Panc1 (cell line): ENCODE results near the gene EHD4. TPM values are rescaled to one million over a fixed set of nuclear protein-coding genes. Genes with fewer than 3 reads are reported as not detected.

Experiments
- ATAC-seq: fragments of 200-7000 bp; cut with Tn5 transposase; 2 replicates; pipeline ENCODE4 v1.9.1; 2020; ENCODE audit warnings: mild to moderate bottlenecking, moderate library complexity
- BruUV-seq: library from RNA; stranded (reverse); fragments of 400-500 nt; replicated peaks from 2 replicates; lab custom pipeline; 2021; lab: Mats Ljungman, UMichigan
- CTCF ChIA-PET: fragments of 300-600 bp; sonication (Branson Sonifier 250); formaldehyde crosslinking; loops from one replicate; lab custom pipeline; 2022; ENCODE audit warnings: antibody characterized with exemption; lab: Charles Lee
- POLR2A ChIA-PET: fragments of 300-600 bp; sonication (Branson Sonifier 250); formaldehyde crosslinking; loops from one replicate; lab custom pipeline; 2022; ENCODE audit warnings: antibody characterized with exemption; lab: Charles Lee
- DNase-seq: peaks from one replicate; pipeline ENCODE4 v3.0.0-alpha.2; 2010; ENCODE audit warnings: low read depth, low spot score
- H3K27ac ChIP-seq: 2 replicates; pipeline ENCODE4 v1.5.1; 2011; ENCODE audit warnings: mild to moderate bottlenecking, low read length, inconsistent platforms
- H3K27me3 ChIP-seq: fragments of 200-500 bp; sonication (Bioruptor generic); 2 replicates; pipeline ENCODE4 v1.6.0; 2014; ENCODE audit warnings: low read length, inconsistent platforms; ENCODE audit not compliant: control insufficient read depth, insufficient read depth
- H3K36me3 ChIP-seq: fragments of 200-500 bp; sonication (Bioruptor generic); 2 replicates; pipeline ENCODE4 v1.5.1; 2014; ENCODE audit warnings: inconsistent platforms, mild to moderate bottlenecking, low read length, moderate library complexity; ENCODE audit not compliant: control insufficient read depth, insufficient read depth
- H3K4me1 ChIP-seq: 2 replicates; pipeline ENCODE4 v1.5.1; 2011; ENCODE audit warnings: inconsistent platforms, mild to moderate bottlenecking, low read length, moderate library complexity; ENCODE audit not compliant: control insufficient read depth, insufficient read depth
- H3K4me3 ChIP-seq, 2 experiments: 2 replicates each; pipeline ENCODE4 v1.5.1; 2011 to 2012; ENCODE audit warnings: low read depth in 2 of 2, low read length in 2 of 2, mild to moderate bottlenecking in 2 of 2, inconsistent platforms in 1 of 2, moderate library complexity in 1 of 2
- H3K9me3 ChIP-seq: fragments of 200-500 bp; sonication (Bioruptor generic); 2 replicates; pipeline ENCODE4 v1.5.1; 2014; ENCODE audit warnings: low read depth, mild to moderate bottlenecking, inconsistent platforms, low read length, moderate library complexity; ENCODE audit not compliant: control insufficient read depth, insufficient read depth
- CTCF ChIP-seq: fragments of 450-650 bp; IDR thresholded peaks from 2 replicates; pipeline ENCODE4 v1.5.1; 2017; ENCODE audit warnings: mild to moderate bottlenecking
- POLR2AphosphoS5 ChIP-seq: IDR thresholded peaks from 2 replicates; pipeline ENCODE4 v1.6.1; 2012; ENCODE audit warnings: mild to moderate bottlenecking, low read depth, low read length, moderate library complexity
- REST ChIP-seq, 2 experiments: IDR thresholded peaks; 2 replicates each; pipeline ENCODE4 v1.6.1; 2011 to 2012; ENCODE audit warnings: low read depth in 2 of 2, control low read depth in 1 of 2, low read length in 1 of 2, mild to moderate bottlenecking in 1 of 2, moderate library complexity in 1 of 2; ENCODE audit not compliant: insufficient read depth in 1 of 2
- SIN3A ChIP-seq: IDR thresholded peaks from 2 replicates; pipeline ENCODE4 v1.6.1; 2012; ENCODE audit warnings: low read depth, mild to moderate bottlenecking, low read length, moderate library complexity, borderline replicate concordance; ENCODE audit not compliant: insufficient read depth
- TCF7L2 ChIP-seq: IDR thresholded peaks from 2 replicates; pipeline ENCODE4 v1.6.1; 2011; ENCODE audit warnings: mild to moderate bottlenecking, low read depth, low read length, inconsistent platforms
- in situ Hi-C: cut with HindIII; loops from 2 replicates; pipeline ENCODE4 v1.10.0; 2016; ENCODE audit warnings: low sequenced_read_pairs, low pct_unique_long_range_greater_than_20kb
- intact Hi-C: fragments of 100-400 bp; cut with micrococcal nuclease; formaldehyde crosslinking; loops from one replicate; pipeline ENCODE4 v1.10.0; 2022; ENCODE audit not compliant: unreplicated experiment
- total RNA-seq: library from RNA; stranded (reverse); gene quantifications from one replicate; pipeline ENCODE4 v1.2.1, GENCODE V29; 2021; ENCODE audit not compliant: unreplicated experiment

EHD4 gene
- total RNA-seq, 1 experiment from 2014 or later: 43.2 TPM

GRCh38 chr15:42016971-42017370, 44.6 kb upstream of the EHD4 start:
- H3K4me1 ChIP-seq: no peaks in the 10 kb centered on the region
- H3K27ac ChIP-seq: no peak overlapping the region
- intact Hi-C loops: no loop called here
- H3K36me3 ChIP-seq: no peaks in the 10 kb centered on the region
- H3K27me3 ChIP-seq: no peaks in the 10 kb centered on the region
- BruUV-seq: no TSS peak
- in situ Hi-C loops: no loop called here
- peaks cover 3% of the 10 kb centered on the region; the same call in 1 of the 2 replicates for H3K9me3 ChIP-seq
- DNase-seq (no peak), ATAC-seq (no peak)
- no peak for TF ChIP-seq CTCF
- TF ChIP-seq TCF7L2: no peak
- TF ChIP-seq SIN3A: no peak
- no peak for TF ChIP-seq REST (IDR thresholded peaks at IDR 0.05; ENCODE audit: insufficient read depth in 1 of 2, low read depth in 2 of 2, low read length in 1 of 2)
- no peak for TF ChIP-seq POLR2AphosphoS5
- H3K4me3 ChIP-seq: no peak overlapping the region
- ChIA-PET POLR2A (no interaction called here), CTCF (no interaction called here)

- intact Hi-C loops (no loop called here), in situ Hi-C loops (no loop called here)
- H3K4me3 ChIP-seq: no peak overlapping the region
- H3K9me3 ChIP-seq: no peaks in the 10 kb centered on the region
- H3K27ac ChIP-seq: no peak overlapping the region
- no peaks in the 10 kb centered on the region for H3K27me3 ChIP-seq
- BruUV-seq: no TSS peak
- no peak for ATAC-seq
- H3K4me1 ChIP-seq: no peaks in the 10 kb centered on the region
- TF ChIP-seq CTCF: no peak
- TF ChIP-seq POLR2AphosphoS5: no peak
- no peak for TF ChIP-seq TCF7L2
- no peak for TF ChIP-seq SIN3A
- TF ChIP-seq REST (IDR thresholded peaks at IDR 0.05; ENCODE audit: insufficient read depth in 1 of 2, low read depth in 2 of 2, low read length in 1 of 2): no peak
- H3K36me3 ChIP-seq: no peaks in the 10 kb centered on the region
- ChIA-PET CTCF (no interaction called here), POLR2A (no interaction called here)
- no peak for DNase-seq
Measured at GRCh38 chr15:42014406-42014805, 42.0 kb upstream of the EHD4 start.
